CD4-positive, CD25-positive, alpha-beta regulatory T cell (primary cell): ENCODE data around the gene CFAP107. TPM values are rescaled to one million over a fixed set of nuclear protein-coding genes. Genes with fewer than 3 reads are reported as not detected.

ENCODE experiments used
- ATAC-seq, 2 donors: fragments of 150-1000 bp; cut with Tn5 transposase; one replicate each; pipeline ENCODE4 v1.10.0; 2021; ENCODE audit warnings: low read depth in 2 of 2, moderate number of reproducible peaks in 2 of 2, moderate library complexity in 1 of 2
- DNase-seq, 3 donors: peaks; one replicate each; pipeline versions ENCODE4 v3.0.0 to v3.0.0-alpha.2; 2012 to 2022; ENCODE audit warnings: mixed read lengths in 1 of 3
- H3K27ac ChIP-seq: one replicate; pipeline ENCODE4 v1.7.0; 2013; ENCODE audit warnings: mild to moderate bottlenecking, low read length; ENCODE audit not compliant: insufficient read depth, poor library complexity, severe bottlenecking
- H3K27me3 ChIP-seq: one replicate; pipeline ENCODE4 v1.7.0; 2013; ENCODE audit warnings: low read length; ENCODE audit not compliant: control insufficient read depth, insufficient read depth
- H3K36me3 ChIP-seq: one replicate; pipeline ENCODE4 v1.7.0; 2013; ENCODE audit warnings: mild to moderate bottlenecking, low read length, moderate library complexity; ENCODE audit not compliant: control insufficient read depth, insufficient read depth
- H3K4me1 ChIP-seq: 2 replicates; pipeline ENCODE4 v1.7.0; 2013; ENCODE audit warnings: mild to moderate bottlenecking, low read length; ENCODE audit not compliant: insufficient read depth, control insufficient read depth, poor library complexity, severe bottlenecking
- H3K4me3 ChIP-seq: one replicate; pipeline ENCODE4 v1.7.0; 2013; ENCODE audit warnings: low read depth, mild to moderate bottlenecking, low read length, moderate library complexity
- H3K9me3 ChIP-seq, 2 experiments: 1 replicate in 1 of 2; 2 replicates in 1 of 2; pipeline ENCODE4 v1.7.0; 2013; ENCODE audit warnings: low read length in 2 of 2, mild to moderate bottlenecking in 1 of 2, moderate library complexity in 1 of 2; ENCODE audit not compliant: control insufficient read depth in 2 of 2
- H3K27ac Mint-ChIP-seq, 3 donors: one replicate each; pipeline ENCODE4 v1.8.0; 2020 to 2022; ENCODE audit warnings: mild to moderate bottlenecking in 3 of 3, mixed read lengths in 3 of 3, moderate library complexity in 2 of 3
- H3K27me3 Mint-ChIP-seq: one replicate; pipeline ENCODE4 v1.8.0; 2022; ENCODE audit warnings: mild to moderate bottlenecking, mixed read lengths
- H3K36me3 Mint-ChIP-seq: one replicate; pipeline ENCODE4 v1.8.0; 2020; ENCODE audit warnings: mixed read lengths
- H3K4me1 Mint-ChIP-seq, 4 donors: one replicate each; pipeline ENCODE4 v1.8.0; 2020 to 2022; ENCODE audit warnings: mixed read lengths in 4 of 4, mild to moderate bottlenecking in 1 of 4
- H3K4me3 Mint-ChIP-seq, 4 donors: one replicate each; pipeline ENCODE4 v1.8.0; 2020 to 2022; ENCODE audit warnings: mild to moderate bottlenecking in 4 of 4, mixed read lengths in 4 of 4, moderate library complexity in 3 of 4
- H3K9me3 Mint-ChIP-seq, 7 donors: one replicate each; pipeline ENCODE4 v1.8.0; 2020 to 2022; ENCODE audit warnings: mixed read lengths in 7 of 7, mild to moderate bottlenecking in 3 of 7, moderate library complexity in 2 of 7
- polyA plus RNA-seq, 4 donors: library from polyadenylated mRNA; unstranded; fragments of 300-500 nt; fragmentation: Illumina TruSeq; gene quantifications; one replicate each; pipeline ENCODE4 v1.2.3, GENCODE V29; 2021
- total RNA-seq: library from RNA; stranded (reverse); gene quantifications from one replicate; pipeline ENCODE4 v1.2.3, GENCODE V29; 2022

CFAP107 gene
- total and polyA plus RNA-seq, 5 donors from 2014 or later = not detected

GRCh38 chr1:12748778-12749355, 2.9 kb downstream of the CFAP107 start:
- H3K4me1 ChIP-seq = no peaks in the 10 kb centered on the region
- Mint-ChIP-seq H3K27ac (no peak overlapping the region), H3K27me3 (peaks cover 52% of the 10 kb centered on the region), H3K36me3 (no peaks in the 10 kb centered on the region), H3K9me3 (peaks cover 5 to 34% (median 16%) of the 10 kb centered on the region in 7 donors), H3K4me1 (no peaks in the 10 kb centered on the region), H3K4me3 (no peak overlapping the region)
- peaks cover 24 to 29% of the 10 kb centered on the region in 2 experiments for H3K9me3 ChIP-seq
- no peak for ATAC-seq
- H3K36me3 ChIP-seq = no peaks in the 10 kb centered on the region
- no peak for DNase-seq
- no peak overlapping the region for H3K4me3 ChIP-seq
- peaks cover 21% of the 10 kb centered on the region for H3K27me3 ChIP-seq
- no peak overlapping the region for H3K27ac ChIP-seq

DNA sequence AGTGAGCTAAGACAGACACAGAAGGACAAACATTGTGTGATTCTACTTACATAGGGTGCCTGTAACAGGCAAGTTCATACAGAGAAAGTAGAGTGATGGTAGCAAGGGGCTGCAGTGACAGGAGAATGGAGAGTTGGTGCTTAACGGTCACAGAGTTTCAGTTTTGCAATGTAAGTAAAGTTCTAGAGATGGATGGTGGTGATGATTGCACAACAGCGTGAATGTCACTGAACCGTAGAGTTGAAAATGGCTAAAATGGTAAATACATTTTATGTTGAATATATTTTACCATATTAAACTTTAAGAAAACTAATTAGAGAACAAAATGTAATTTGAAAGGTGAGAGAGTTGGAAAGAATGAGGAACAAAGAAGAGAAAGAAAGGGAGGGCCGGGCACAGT, 8.7 kb downstream of the CFAP107 start:
- peaks cover 22% of the 10 kb centered on the region for H3K27me3 Mint-ChIP-seq

DNA sequence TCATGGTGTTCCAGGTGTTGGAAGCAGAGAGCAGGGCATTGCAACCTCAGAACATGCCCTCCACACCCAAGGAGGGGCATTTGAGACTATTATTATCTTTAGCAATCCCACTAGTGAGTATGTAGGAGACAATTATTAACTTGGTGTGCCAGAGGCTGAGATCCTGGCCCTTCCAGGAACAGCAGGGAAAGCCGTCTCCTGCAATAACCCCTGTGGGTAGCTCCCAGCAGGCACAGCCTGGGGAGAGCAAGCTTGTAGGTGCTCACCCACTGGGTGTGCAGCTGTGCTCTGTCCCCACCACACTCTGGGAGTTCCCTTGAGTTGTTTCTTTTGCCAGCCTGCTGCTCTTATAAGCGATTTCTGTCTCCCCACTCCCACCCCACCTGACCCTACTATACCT, 10.3 kb downstream of the CFAP107 start:
- Mint-ChIP-seq H3K4me3 (no peak overlapping the region), H3K27ac (no peak overlapping the region), H3K36me3 (no peaks in the 10 kb centered on the region), H3K9me3 (no peaks in the 10 kb centered on the region), H3K27me3 (peaks cover 10% of the 10 kb centered on the region), H3K4me1 (no peaks in the 10 kb centered on the region)
- H3K9me3 ChIP-seq = no peaks in the 10 kb centered on the region
- H3K4me1 ChIP-seq = no peaks in the 10 kb centered on the region
- peaks cover 5% of the 10 kb centered on the region for H3K27me3 ChIP-seq
- ATAC-seq (no peak), DNase-seq (no peak)
- no peak overlapping the region for H3K27ac ChIP-seq
- H3K4me3 ChIP-seq = no peak overlapping the region
- no peaks in the 10 kb centered on the region for H3K36me3 ChIP-seq

More for the DNA sequence above, 8.7 kb downstream of the CFAP107 start:
- no peaks in the 10 kb centered on the region for H3K36me3 Mint-ChIP-seq
- H3K27ac Mint-ChIP-seq = no peak overlapping the region
- no peak for ATAC-seq
- H3K9me3 ChIP-seq = peaks cover 4% of the 10 kb centered on the region in 2 experiments
- H3K4me1 Mint-ChIP-seq = no peaks in the 10 kb centered on the region
- no peaks in the 10 kb centered on the region for H3K4me1 ChIP-seq
- H3K27me3 ChIP-seq = peaks cover 9% of the 10 kb centered on the region
- DNase-seq = no peak
- no peak overlapping the region for H3K4me3 Mint-ChIP-seq
- no peak overlapping the region for H3K4me3 ChIP-seq
- H3K9me3 Mint-ChIP-seq = peaks cover 0 to 9% (median 5%) of the 10 kb centered on the region in 7 donors
- H3K36me3 ChIP-seq = no peaks in the 10 kb centered on the region
- H3K27ac ChIP-seq = no peak overlapping the region

GRCh38 chr1:12756768-12757413, 10.9 kb downstream of the CFAP107 start:
- H3K4me1 ChIP-seq = no peaks in the 10 kb centered on the region
- no peaks in the 10 kb centered on the region for H3K9me3 ChIP-seq
- H3K36me3 ChIP-seq = no peaks in the 10 kb centered on the region
- Mint-ChIP-seq H3K36me3 (no peaks in the 10 kb centered on the region), H3K27me3 (peaks cover 10% of the 10 kb centered on the region), H3K9me3 (no peaks in the 10 kb centered on the region), H3K4me3 (peak overlapping the region in 1 of 4 donors; percentile 35), H3K27ac (no peak overlapping the region), H3K4me1 (no peaks in the 10 kb centered on the region)
- DNase-seq (no peak), ATAC-seq (no peak)
- H3K4me3 ChIP-seq = no peak overlapping the region
- H3K27ac ChIP-seq = no peak overlapping the region
- H3K27me3 ChIP-seq = peaks cover 5% of the 10 kb centered on the region

DNA sequence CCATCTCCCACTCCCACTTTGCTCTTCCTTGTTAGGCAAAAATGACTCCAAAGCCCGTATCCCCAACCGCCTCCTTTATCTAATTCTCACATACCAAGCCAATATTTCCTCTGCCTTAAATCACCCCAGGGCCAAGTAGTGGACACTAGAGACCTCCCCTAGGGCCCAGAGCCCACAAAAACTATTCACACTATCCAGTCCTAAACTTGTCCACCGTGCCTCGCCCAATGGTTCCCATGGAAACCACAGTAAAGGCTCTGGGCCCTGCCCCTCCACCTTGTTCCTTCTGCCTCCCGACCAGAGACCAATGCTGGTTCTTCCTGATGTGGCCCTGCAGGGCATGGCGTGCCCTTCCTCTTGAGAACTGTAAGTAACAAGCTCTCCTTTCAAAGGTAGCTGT, 11.8 kb downstream of the CFAP107 start:
- no peaks in the 10 kb centered on the region for H3K36me3 Mint-ChIP-seq
- Histone ChIP-seq H3K27me3 (peaks cover 5% of the 10 kb centered on the region), H3K9me3 (no peaks in the 10 kb centered on the region), H3K4me1 (no peaks in the 10 kb centered on the region), H3K4me3 (no peak overlapping the region), H3K36me3 (no peaks in the 10 kb centered on the region), H3K27ac (no peak overlapping the region)
- no peaks in the 10 kb centered on the region for H3K4me1 Mint-ChIP-seq
- no peak overlapping the region for H3K4me3 Mint-ChIP-seq
- ATAC-seq (no peak), DNase-seq (no peak)
- H3K27ac Mint-ChIP-seq = peak overlapping the region in 1 of 3 donors; percentile 78
- peaks cover 8% of the 10 kb centered on the region for H3K27me3 Mint-ChIP-seq
- H3K9me3 Mint-ChIP-seq = no peaks in the 10 kb centered on the region

DNA sequence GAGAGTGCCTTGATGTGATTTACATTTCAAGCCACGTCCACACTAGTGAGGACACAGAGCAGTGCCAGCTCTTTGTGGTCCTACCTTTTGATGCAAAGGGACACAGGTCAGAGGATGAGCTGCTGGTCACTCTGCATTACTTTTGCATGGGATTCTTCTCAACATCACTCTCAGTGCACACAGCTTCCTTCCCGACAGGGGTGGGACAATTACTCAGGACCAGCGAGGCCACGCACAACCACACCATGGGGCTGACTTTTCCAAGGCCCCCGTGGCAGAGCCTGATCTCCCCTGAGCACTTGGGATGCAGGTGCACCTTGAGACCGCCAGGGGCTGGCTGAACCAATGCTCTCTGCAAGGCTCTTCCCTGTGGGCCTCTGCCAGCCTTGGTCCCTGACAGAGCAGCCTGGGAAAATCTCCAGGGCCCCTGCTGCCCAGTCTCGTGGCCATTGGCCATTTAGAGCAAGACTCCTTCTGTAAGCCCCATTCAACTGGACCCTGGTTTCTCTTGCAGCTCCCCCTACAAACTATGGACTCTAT, 14.3 kb downstream of the CFAP107 start:
- no peak overlapping the region for H3K4me3 ChIP-seq
- peaks cover 0 to 3% (median 0%) of the 10 kb centered on the region in 7 donors for H3K9me3 Mint-ChIP-seq

GRCh38 chr1:12761781-12762180, 15.8 kb downstream of the CFAP107 start:
- Histone ChIP-seq H3K9me3 (no peaks in the 10 kb centered on the region), H3K4me1 (no peaks in the 10 kb centered on the region), H3K27me3 (peaks cover under 1% of the 10 kb centered on the region), H3K36me3 (no peaks in the 10 kb centered on the region), H3K27ac (no peak overlapping the region), H3K4me3 (no peak overlapping the region)
- H3K9me3 Mint-ChIP-seq = peaks cover 0 to 3% (median 0%) of the 10 kb centered on the region in 7 donors
- no peaks in the 10 kb centered on the region for H3K27me3 Mint-ChIP-seq
- no peak for DNase-seq
- no peak overlapping the region for H3K4me3 Mint-ChIP-seq
- no peak overlapping the region for H3K27ac Mint-ChIP-seq
- no peaks in the 10 kb centered on the region for H3K36me3 Mint-ChIP-seq
- no peaks in the 10 kb centered on the region for H3K4me1 Mint-ChIP-seq
- no peak for ATAC-seq

More for the DNA sequence above, 14.3 kb downstream of the CFAP107 start:
- DNase-seq = no peak
- Histone ChIP-seq H3K4me1 (no peaks in the 10 kb centered on the region), H3K27ac (no peak overlapping the region), H3K27me3 (no peaks in the 10 kb centered on the region), H3K36me3 (no peaks in the 10 kb centered on the region), H3K9me3 (no peaks in the 10 kb centered on the region)
- no peak for ATAC-seq
- Mint-ChIP-seq H3K4me3 (no peak overlapping the region), H3K27me3 (no peaks in the 10 kb centered on the region), H3K27ac (no peak overlapping the region), H3K4me1 (no peaks in the 10 kb centered on the region), H3K36me3 (no peaks in the 10 kb centered on the region)

DNA sequence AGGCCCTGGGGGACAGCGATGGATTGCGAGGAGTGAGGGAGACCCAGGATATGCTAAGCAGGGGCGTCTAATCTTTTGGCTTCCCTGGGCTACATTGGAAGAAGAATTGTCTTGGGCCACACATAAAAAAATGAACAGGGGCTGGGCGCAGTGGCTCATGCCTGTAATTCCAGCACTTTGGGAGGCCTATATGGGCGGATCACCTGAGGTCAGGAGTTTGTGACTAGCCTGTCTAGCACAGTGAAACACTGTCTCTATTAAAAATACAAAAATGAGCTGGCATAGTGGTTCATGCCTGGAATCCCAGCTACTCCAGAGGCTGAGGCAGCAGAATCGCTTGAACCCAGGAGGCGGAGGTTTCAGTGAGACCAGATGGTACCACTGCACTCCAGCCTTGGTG, 16.8 kb downstream of the CFAP107 start:
- no peak for DNase-seq
- Histone ChIP-seq H3K4me1 (no peaks in the 10 kb centered on the region), H3K27ac (no peak overlapping the region), H3K27me3 (peaks cover 3% of the 10 kb centered on the region), H3K4me3 (no peak overlapping the region), H3K9me3 (no peaks in the 10 kb centered on the region), H3K36me3 (no peaks in the 10 kb centered on the region)
- H3K4me1 Mint-ChIP-seq = no peaks in the 10 kb centered on the region
- H3K4me3 Mint-ChIP-seq = no peak overlapping the region
- peaks cover 0 to 3% (median 0%) of the 10 kb centered on the region in 7 donors for H3K9me3 Mint-ChIP-seq
- no peak for ATAC-seq
- H3K27me3 Mint-ChIP-seq = peaks cover 5% of the 10 kb centered on the region
- no peak overlapping the region for H3K27ac Mint-ChIP-seq
- no peaks in the 10 kb centered on the region for H3K36me3 Mint-ChIP-seq
